K562 (cell line): Measurements from ENCODE around the gene ASS1. TPM values are rescaled to one million over a fixed set of nuclear protein-coding genes. Genes with fewer than 3 reads are reported as not detected.

Experiments
- DPF2 ChIP-seq: fragments of 450-650 bp; IDR thresholded peaks from 2 replicates; pipeline ENCODE4 v1.6.1; 2016
- polyA plus RNA-seq, 8 experiments: library from polyadenylated mRNA; depleted of rRNA in 4 of 8; stranded (reverse) in 5 of 8; unstranded in 3 of 8; fragments of >200 nt; fragmentation: Nextera tagmentation in 2 of 8; fragmentation: Illumina TruSeq in 1 of 8; extraction: Ambion mirVana in 2 of 8; extraction: Trizol in 1 of 8; gene quantifications; 2 replicates each; pipeline versions ENCODE4 v1.2.1 to v1.2.3, GENCODE V29; 2011 to 2014; ENCODE audit warnings: inconsistent platforms in 1 of 8, missing spikeins in 1 of 8
- total RNA-seq, 7 experiments: library from RNA; depleted of rRNA in 6 of 7; stranded (reverse); fragments of >200 nt in 6 of 7; fragmentation: Illumina TruSeq in 2 of 7; extraction: Trizol in 2 of 7; gene quantifications; 2 replicates each; pipeline versions ENCODE4 v1.2.1 to v1.2.3, GENCODE V29; 2011 to 2021; ENCODE audit warnings: low replicate concordance in 1 of 7
- TF ChIP-seq, protein P1 (sequence below): fragments of 200-600 bp; sonication (generic); IDR thresholded peaks from one replicate; pipeline ENCODE4 v1.6.1; 2012; ENCODE audit warnings: mild to moderate bottlenecking, low read depth, low read length, inconsistent platforms

The ASS1 gene
- total and polyA plus RNA-seq, 9 of the 15 experiments (the other 6 are each of a cell fraction or from before 2014, with no cell fraction given): 1.5 to 5.7 (median 3.7) TPM

DNA sequence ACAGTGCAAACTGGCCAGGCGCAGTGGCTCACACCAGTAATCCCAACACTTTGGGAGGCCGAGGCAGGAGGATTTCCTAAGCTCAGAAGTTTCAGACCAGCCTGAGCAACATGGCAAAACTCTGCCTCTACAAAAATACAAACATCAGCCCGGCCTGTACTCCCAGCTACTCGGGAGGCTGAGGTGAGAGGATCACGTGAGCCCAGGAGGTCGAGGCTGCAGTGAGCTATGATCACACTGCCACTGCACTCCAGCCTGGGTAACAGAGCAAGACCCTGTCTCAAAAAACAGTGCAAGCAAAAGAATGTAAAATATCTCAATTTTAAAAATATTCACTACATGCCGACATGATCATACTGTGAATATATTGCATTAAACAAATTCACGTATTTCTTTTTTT, 83.9 kb downstream of the ASS1 start (continued):
- TF ChIP-seq, protein P1, sequence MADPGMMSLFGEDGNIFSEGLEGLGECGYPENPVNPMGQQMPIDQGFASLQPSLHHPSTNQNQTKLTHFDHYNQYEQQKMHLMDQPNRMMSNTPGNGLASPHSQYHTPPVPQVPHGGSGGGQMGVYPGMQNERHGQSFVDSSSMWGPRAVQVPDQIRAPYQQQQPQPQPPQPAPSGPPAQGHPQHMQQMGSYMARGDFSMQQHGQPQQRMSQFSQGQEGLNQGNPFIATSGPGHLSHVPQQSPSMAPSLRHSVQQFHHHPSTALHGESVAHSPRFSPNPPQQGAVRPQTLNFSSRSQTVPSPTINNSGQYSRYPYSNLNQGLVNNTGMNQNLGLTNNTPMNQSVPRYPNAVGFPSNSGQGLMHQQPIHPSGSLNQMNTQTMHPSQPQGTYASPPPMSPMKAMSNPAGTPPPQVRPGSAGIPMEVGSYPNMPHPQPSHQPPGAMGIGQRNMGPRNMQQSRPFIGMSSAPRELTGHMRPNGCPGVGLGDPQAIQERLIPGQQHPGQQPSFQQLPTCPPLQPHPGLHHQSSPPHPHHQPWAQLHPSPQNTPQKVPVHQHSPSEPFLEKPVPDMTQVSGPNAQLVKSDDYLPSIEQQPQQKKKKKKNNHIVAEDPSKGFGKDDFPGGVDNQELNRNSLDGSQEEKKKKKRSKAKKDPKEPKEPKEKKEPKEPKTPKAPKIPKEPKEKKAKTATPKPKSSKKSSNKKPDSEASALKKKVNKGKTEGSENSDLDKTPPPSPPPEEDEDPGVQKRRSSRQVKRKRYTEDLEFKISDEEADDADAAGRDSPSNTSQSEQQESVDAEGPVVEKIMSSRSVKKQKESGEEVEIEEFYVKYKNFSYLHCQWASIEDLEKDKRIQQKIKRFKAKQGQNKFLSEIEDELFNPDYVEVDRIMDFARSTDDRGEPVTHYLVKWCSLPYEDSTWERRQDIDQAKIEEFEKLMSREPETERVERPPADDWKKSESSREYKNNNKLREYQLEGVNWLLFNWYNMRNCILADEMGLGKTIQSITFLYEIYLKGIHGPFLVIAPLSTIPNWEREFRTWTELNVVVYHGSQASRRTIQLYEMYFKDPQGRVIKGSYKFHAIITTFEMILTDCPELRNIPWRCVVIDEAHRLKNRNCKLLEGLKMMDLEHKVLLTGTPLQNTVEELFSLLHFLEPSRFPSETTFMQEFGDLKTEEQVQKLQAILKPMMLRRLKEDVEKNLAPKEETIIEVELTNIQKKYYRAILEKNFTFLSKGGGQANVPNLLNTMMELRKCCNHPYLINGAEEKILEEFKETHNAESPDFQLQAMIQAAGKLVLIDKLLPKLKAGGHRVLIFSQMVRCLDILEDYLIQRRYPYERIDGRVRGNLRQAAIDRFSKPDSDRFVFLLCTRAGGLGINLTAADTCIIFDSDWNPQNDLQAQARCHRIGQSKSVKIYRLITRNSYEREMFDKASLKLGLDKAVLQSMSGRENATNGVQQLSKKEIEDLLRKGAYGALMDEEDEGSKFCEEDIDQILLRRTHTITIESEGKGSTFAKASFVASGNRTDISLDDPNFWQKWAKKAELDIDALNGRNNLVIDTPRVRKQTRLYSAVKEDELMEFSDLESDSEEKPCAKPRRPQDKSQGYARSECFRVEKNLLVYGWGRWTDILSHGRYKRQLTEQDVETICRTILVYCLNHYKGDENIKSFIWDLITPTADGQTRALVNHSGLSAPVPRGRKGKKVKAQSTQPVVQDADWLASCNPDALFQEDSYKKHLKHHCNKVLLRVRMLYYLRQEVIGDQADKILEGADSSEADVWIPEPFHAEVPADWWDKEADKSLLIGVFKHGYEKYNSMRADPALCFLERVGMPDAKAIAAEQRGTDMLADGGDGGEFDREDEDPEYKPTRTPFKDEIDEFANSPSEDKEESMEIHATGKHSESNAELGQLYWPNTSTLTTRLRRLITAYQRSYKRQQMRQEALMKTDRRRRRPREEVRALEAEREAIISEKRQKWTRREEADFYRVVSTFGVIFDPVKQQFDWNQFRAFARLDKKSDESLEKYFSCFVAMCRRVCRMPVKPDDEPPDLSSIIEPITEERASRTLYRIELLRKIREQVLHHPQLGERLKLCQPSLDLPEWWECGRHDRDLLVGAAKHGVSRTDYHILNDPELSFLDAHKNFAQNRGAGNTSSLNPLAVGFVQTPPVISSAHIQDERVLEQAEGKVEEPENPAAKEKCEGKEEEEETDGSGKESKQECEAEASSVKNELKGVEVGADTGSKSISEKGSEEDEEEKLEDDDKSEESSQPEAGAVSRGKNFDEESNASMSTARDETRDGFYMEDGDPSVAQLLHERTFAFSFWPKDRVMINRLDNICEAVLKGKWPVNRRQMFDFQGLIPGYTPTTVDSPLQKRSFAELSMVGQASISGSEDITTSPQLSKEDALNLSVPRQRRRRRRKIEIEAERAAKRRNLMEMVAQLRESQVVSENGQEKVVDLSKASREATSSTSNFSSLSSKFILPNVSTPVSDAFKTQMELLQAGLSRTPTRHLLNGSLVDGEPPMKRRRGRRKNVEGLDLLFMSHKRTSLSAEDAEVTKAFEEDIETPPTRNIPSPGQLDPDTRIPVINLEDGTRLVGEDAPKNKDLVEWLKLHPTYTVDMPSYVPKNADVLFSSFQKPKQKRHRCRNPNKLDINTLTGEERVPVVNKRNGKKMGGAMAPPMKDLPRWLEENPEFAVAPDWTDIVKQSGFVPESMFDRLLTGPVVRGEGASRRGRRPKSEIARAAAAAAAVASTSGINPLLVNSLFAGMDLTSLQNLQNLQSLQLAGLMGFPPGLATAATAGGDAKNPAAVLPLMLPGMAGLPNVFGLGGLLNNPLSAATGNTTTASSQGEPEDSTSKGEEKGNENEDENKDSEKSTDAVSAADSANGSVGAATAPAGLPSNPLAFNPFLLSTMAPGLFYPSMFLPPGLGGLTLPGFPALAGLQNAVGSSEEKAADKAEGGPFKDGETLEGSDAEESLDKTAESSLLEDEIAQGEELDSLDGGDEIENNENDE: no peak
- TF ChIP-seq DPF2: no peak
